Neural cell (in vitro differentiated cells): Measurements from ENCODE around the gene MYRIP. TPM values are rescaled to one million over a fixed set of nuclear protein-coding genes. Genes with fewer than 3 reads are reported as not detected.

Source experiments
- H2AFZ ChIP-seq: fragments of 200-600, 300-800 bp; sonication (generic), shearing (Covaris generic); 2 replicates; pipeline ENCODE4 v1.6.0; 2014; ENCODE audit warnings: low read depth, mild to moderate bottlenecking, antibody characterized with exemption, low read length, moderate library complexity
- H3F3A ChIP-seq: fragments of 200-600 bp; shearing (Covaris generic); 2 replicates; pipeline ENCODE4 v1.6.1; 2016; ENCODE audit warnings: mild to moderate bottlenecking, moderate library complexity, mixed read lengths, antibody characterized with exemption, low read length; ENCODE audit not compliant: insufficient read depth, poor library complexity, severe bottlenecking
- H3K27ac ChIP-seq: fragments of 200-600, 300-800 bp; sonication (generic), shearing (Covaris generic); 2 replicates; pipeline ENCODE4 v1.5.1; 2014; ENCODE audit warnings: mild to moderate bottlenecking, low read length, moderate library complexity
- H3K27me3 ChIP-seq: fragments of 300-800, 200-600 bp; sonication (generic), shearing (Covaris generic); 2 replicates; pipeline ENCODE4 v1.6.0; 2014; ENCODE audit warnings: mild to moderate bottlenecking, low read depth, low read length, moderate library complexity; ENCODE audit not compliant: insufficient read depth
- H3K36me3 ChIP-seq: fragments of 300-800, 200-600 bp; sonication (generic), shearing (Covaris generic); 2 replicates; pipeline ENCODE4 v1.5.1; 2014; ENCODE audit warnings: mild to moderate bottlenecking, antibody characterized with exemption, low read length, moderate library complexity; ENCODE audit not compliant: insufficient read depth
- H3K4me2 ChIP-seq: fragments of 300-800, 200-600 bp; sonication (generic), shearing (Covaris generic); 2 replicates; pipeline ENCODE4 v1.6.0; 2014; ENCODE audit warnings: mild to moderate bottlenecking, low read length
- H3K4me3 ChIP-seq: fragments of 300-800, 200-600 bp; sonication (generic), shearing (Covaris generic); 2 replicates; pipeline ENCODE4 v1.5.1; 2014; ENCODE audit warnings: mild to moderate bottlenecking, low read length, moderate library complexity
- H3K79me2 ChIP-seq: fragments of 200-600 bp; shearing (Covaris generic); replicated peaks from 2 replicates; pipeline ENCODE4 v1.6.0; 2014; ENCODE audit warnings: mild to moderate bottlenecking, low read length, moderate library complexity; ENCODE audit not compliant: insufficient read depth
- H3K9ac ChIP-seq: fragments of 300-800, 200-600 bp; sonication (generic), shearing (Covaris generic); 2 replicates; pipeline ENCODE4 v1.6.1; 2016; ENCODE audit warnings: mild to moderate bottlenecking, low read length, mixed read lengths
- H3K9me2 ChIP-seq: fragments of 200-600 bp; shearing (Covaris generic); 2 replicates; pipeline ENCODE4 v1.6.1; 2016; ENCODE audit warnings: mild to moderate bottlenecking, low read length, mixed read lengths; ENCODE audit not compliant: insufficient read depth
- H3K9me3 ChIP-seq: fragments of 200-600, 300-800 bp; sonication (generic), shearing (Covaris generic); 2 replicates; pipeline ENCODE4 v1.6.1; 2016; ENCODE audit warnings: mild to moderate bottlenecking, mixed run types, low read length, moderate library complexity, mixed read lengths
- H4K20me1 ChIP-seq: fragments of 200-600 bp; shearing (Covaris generic); 2 replicates; pipeline ENCODE4 v1.6.1; 2016; ENCODE audit warnings: mild to moderate bottlenecking, mixed run types; ENCODE audit not compliant: insufficient read depth
- EP300 ChIP-seq: fragments of 450-650 bp; conservative IDR thresholded peaks from 2 replicates; pipeline ENCODE4 v1.6.1; 2014; ENCODE audit warnings: antibody characterized with exemption, mild to moderate bottlenecking, moderate library complexity; ENCODE audit not compliant: poor library complexity, severe bottlenecking
- EZH2 ChIP-seq: fragments of 200-600, 300-800 bp; shearing (Covaris generic), sonication (generic); IDR thresholded peaks from 2 replicates; pipeline ENCODE4 v1.6.1; 2014; ENCODE audit warnings: antibody characterized with exemption, low read length, borderline replicate concordance, mild to moderate bottlenecking; ENCODE audit not compliant: insufficient read depth, poor library complexity, severe bottlenecking
- MXI1 ChIP-seq: fragments of 450-650 bp; conservative IDR thresholded peaks from 2 replicates; pipeline ENCODE4 v1.6.1; 2014; ENCODE audit warnings: antibody characterized with exemption, mild to moderate bottlenecking; ENCODE audit not compliant: poor library complexity, severe bottlenecking
- POLR2AphosphoS5 ChIP-seq: IDR thresholded peaks from 2 replicates; pipeline ENCODE4 v1.6.1; 2012
- RAD21 ChIP-seq: fragments of 450-650 bp; conservative IDR thresholded peaks from 2 replicates; pipeline ENCODE4 v1.6.1; 2014; ENCODE audit warnings: antibody characterized with exemption, mild to moderate bottlenecking, moderate library complexity
- SMC3 ChIP-seq: fragments of 450-650 bp; conservative IDR thresholded peaks from 2 replicates; pipeline ENCODE4 v1.6.1; 2014; ENCODE audit warnings: antibody characterized with exemption, mild to moderate bottlenecking, moderate library complexity; ENCODE audit not compliant: poor library complexity
- TAF1 ChIP-seq: IDR thresholded peaks from 2 replicates; pipeline ENCODE4 v1.6.1; 2012; ENCODE audit warnings: low read depth
- polyA plus RNA-seq: library from polyadenylated mRNA; depleted of rRNA; stranded (reverse); fragments of >200 nt; gene quantifications from 2 replicates; pipeline ENCODE4 v1.2.3, GENCODE V29; 2014
- TF ChIP-seq, protein P1 (sequence below): IDR thresholded peaks from 2 replicates; pipeline ENCODE4 v1.6.1; 2012; ENCODE audit warnings: borderline replicate concordance
- TF ChIP-seq, protein P2 (sequence below): fragments of 450-650 bp; IDR thresholded peaks from 2 replicates; pipeline ENCODE4 v1.5.1; 2014; ENCODE audit warnings: antibody characterized with exemption, mild to moderate bottlenecking, moderate library complexity; ENCODE audit not compliant: poor library complexity, severe bottlenecking

The MYRIP gene
- polyA plus RNA-seq, 1 donor from 2014 or later = 0.76 TPM

DNA sequence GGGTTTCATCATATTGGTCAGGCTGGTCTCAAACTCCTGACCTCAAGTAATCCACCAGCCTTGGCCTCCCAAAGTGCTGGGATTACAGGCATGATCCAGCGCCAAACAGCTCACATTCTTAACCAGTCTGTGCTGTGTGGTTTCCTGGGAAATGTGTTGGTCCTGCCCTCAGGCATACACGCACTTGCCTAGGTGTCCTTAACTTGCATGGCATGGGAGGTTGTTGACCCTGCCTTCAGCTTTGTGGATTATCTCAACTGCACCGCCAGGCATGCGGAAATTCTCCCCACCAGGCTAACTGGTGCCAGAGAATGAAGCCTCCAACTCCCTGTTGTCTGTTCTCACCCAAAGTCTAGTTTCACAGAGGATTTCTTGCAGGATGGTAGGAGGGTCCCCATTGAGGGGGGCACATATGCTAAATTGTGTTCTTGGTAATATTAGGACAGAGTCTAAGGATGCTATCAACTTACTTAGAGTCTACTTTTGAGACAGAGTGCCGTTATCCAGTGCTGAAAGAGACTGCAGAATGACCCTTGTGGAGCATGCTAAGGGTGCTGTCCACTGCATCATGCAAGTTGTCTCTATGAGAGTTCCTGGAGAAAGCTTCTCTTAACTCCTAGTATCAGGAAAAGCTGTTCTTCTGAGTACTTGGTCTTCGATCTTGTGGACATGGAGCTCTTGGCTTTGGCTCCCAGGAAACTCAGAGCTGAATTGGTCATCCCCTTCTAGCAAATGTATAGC, 438.5 kb downstream of the MYRIP start:
- no peaks in the 10 kb centered on the region for H4K20me1 ChIP-seq
- H3K27me3 ChIP-seq = no peaks in the 10 kb centered on the region
- no peaks in the 10 kb centered on the region for H3F3A ChIP-seq
- H3K36me3 ChIP-seq = no peaks in the 10 kb centered on the region
- no peak overlapping the region for H2AFZ ChIP-seq
- H3K4me3 ChIP-seq = no peak overlapping the region
- TF ChIP-seq TAF1 (no peak), POLR2AphosphoS5 (no peak), MXI1 (no peak), EZH2 (no peak), SMC3 (no peak), RAD21 (no peak), EP300 (no peak)
- TF ChIP-seq, protein P1, sequence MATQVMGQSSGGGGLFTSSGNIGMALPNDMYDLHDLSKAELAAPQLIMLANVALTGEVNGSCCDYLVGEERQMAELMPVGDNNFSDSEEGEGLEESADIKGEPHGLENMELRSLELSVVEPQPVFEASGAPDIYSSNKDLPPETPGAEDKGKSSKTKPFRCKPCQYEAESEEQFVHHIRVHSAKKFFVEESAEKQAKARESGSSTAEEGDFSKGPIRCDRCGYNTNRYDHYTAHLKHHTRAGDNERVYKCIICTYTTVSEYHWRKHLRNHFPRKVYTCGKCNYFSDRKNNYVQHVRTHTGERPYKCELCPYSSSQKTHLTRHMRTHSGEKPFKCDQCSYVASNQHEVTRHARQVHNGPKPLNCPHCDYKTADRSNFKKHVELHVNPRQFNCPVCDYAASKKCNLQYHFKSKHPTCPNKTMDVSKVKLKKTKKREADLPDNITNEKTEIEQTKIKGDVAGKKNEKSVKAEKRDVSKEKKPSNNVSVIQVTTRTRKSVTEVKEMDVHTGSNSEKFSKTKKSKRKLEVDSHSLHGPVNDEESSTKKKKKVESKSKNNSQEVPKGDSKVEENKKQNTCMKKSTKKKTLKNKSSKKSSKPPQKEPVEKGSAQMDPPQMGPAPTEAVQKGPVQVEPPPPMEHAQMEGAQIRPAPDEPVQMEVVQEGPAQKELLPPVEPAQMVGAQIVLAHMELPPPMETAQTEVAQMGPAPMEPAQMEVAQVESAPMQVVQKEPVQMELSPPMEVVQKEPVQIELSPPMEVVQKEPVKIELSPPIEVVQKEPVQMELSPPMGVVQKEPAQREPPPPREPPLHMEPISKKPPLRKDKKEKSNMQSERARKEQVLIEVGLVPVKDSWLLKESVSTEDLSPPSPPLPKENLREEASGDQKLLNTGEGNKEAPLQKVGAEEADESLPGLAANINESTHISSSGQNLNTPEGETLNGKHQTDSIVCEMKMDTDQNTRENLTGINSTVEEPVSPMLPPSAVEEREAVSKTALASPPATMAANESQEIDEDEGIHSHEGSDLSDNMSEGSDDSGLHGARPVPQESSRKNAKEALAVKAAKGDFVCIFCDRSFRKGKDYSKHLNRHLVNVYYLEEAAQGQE = no peak
- TF ChIP-seq, protein P2, sequence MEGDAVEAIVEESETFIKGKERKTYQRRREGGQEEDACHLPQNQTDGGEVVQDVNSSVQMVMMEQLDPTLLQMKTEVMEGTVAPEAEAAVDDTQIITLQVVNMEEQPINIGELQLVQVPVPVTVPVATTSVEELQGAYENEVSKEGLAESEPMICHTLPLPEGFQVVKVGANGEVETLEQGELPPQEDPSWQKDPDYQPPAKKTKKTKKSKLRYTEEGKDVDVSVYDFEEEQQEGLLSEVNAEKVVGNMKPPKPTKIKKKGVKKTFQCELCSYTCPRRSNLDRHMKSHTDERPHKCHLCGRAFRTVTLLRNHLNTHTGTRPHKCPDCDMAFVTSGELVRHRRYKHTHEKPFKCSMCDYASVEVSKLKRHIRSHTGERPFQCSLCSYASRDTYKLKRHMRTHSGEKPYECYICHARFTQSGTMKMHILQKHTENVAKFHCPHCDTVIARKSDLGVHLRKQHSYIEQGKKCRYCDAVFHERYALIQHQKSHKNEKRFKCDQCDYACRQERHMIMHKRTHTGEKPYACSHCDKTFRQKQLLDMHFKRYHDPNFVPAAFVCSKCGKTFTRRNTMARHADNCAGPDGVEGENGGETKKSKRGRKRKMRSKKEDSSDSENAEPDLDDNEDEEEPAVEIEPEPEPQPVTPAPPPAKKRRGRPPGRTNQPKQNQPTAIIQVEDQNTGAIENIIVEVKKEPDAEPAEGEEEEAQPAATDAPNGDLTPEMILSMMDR = no peak
- no peak overlapping the region for H3K9ac ChIP-seq
- no peaks in the 10 kb centered on the region for H3K9me3 ChIP-seq
- H3K9me2 ChIP-seq = no peaks in the 10 kb centered on the region
- H3K79me2 ChIP-seq = no peaks in the 10 kb centered on the region
- H3K27ac ChIP-seq = no peak overlapping the region
- no peak overlapping the region for H3K4me2 ChIP-seq

DNA sequence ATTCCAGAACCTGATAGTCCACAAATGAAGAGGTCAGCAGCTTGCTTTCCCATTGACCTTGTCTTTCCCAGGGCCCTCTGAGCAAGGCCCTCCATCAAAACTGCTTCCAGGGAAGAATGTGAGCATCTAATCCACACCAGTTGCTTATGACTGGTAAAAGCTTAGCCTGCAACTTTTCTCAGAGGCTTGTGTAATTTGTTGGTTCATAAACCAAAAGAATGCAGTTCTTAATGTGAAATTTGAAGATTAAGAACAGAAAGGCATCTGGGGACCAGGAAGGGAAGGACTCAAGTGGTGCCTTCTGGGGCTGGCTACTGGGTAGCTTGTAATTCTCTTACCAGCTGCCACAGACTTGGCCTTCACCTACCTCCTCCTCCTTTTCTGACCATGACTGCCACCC, 439.2 kb downstream of the MYRIP start:
- no peaks in the 10 kb centered on the region for H3K36me3 ChIP-seq
- H3F3A ChIP-seq = no peaks in the 10 kb centered on the region
- no peak for TF ChIP-seq POLR2AphosphoS5
- TF ChIP-seq MXI1 = no peak
- TF ChIP-seq EP300 = no peak
- TF ChIP-seq, protein P1 = no peak
- no peak for TF ChIP-seq SMC3
- TF ChIP-seq EZH2 = no peak
- no peak for TF ChIP-seq RAD21
- no peak for TF ChIP-seq TAF1
- TF ChIP-seq, protein P2 = no peak
- H3K79me2 ChIP-seq = no peaks in the 10 kb centered on the region
- H3K9ac ChIP-seq = no peak overlapping the region
- no peak overlapping the region for H3K4me3 ChIP-seq
- no peak overlapping the region for H3K4me2 ChIP-seq
- no peak overlapping the region for H3K27ac ChIP-seq
- H3K27me3 ChIP-seq = no peaks in the 10 kb centered on the region
- H3K9me3 ChIP-seq = no peaks in the 10 kb centered on the region
- H3K9me2 ChIP-seq = no peaks in the 10 kb centered on the region
- no peaks in the 10 kb centered on the region for H4K20me1 ChIP-seq
- no peak overlapping the region for H2AFZ ChIP-seq
